NCI-H524 (cell line): Measurements from ENCODE around the gene WNT9A.

Source experiments
- DNase-seq, 2 experiments: peaks; one replicate each; lab custom pipeline; 2025; lab: John Stamatoyannopoulos, UW

The WNT9A gene

DNA sequence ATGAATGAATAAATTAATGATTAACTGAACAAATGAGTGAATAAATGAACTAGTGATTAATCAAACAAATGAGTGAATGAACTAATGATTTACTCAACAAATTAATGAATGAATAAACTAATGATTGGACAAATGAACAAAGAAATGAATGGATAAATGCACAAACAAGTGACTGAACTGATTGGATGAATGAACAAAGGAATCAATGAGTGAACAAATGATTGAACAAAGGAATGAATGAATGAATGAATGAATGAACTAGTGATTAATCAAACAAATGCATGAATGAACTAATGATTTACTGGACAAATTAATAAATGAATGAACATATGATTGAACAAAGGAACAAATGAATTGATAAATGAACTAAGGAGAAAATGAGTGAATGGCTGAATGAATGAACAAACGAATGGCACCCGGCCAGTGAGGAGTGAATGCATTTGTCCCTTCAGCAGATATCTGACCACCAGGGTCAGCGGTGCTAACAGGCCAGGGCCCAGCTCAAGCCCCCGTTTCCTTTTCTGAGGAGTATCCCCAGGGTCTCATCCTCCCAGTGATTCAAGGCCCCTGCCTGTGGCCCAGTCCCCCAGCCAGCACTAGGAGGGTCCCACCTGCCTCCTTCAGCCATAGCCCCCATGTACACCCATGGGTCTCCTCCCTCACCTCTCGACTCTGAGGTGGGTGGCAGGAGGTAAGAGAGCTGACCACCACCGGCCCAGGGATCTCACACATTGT, 49.9 kb downstream of the WNT9A start:
- no peak for DNase-seq

DNA sequence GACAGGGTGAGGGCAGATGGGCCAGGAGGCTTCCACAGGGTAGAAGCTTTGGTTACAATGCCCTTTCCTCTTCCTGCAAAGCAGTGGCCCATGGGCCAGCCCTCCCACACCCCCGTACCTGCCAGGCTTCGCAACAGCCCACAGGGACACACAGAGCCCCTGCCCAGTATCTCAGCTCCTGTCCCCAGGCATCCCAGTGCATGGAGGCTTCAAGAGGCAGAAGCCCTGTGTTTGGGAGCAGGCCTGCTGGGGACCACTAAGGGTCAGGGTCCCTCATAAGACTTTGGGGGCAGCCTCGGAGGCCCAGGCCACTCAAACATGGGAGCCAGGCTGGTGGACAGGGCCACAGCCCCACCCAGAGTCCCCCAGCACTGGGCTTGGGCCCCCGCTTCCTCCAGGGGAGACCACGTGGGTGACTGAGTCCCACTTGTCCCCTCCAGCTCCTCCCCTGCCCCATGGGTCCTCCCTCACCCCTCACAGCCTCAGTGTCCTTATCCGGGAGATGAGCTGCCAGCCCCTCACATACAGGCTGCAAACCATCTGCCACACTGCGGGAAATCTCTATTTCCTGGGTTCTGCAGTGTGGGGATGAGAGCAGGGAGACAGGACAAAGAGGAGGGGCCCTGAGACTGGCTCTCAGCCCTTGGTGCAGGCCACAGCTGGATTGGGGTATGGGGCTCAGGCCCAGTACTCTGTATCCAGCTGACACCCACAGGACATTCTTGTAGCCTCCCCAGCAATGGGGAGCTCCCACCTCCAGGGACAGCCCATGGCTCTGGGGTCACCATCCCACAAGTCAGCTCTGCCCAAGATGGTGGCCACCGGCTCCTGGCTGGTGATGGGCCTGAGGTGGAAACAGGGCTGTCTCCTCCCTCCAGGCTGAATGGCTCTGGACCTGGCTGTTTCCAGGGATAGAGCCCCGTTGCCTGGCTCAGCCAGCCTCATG, 50.7 kb downstream of the WNT9A start:
- no peak for DNase-seq

DNA sequence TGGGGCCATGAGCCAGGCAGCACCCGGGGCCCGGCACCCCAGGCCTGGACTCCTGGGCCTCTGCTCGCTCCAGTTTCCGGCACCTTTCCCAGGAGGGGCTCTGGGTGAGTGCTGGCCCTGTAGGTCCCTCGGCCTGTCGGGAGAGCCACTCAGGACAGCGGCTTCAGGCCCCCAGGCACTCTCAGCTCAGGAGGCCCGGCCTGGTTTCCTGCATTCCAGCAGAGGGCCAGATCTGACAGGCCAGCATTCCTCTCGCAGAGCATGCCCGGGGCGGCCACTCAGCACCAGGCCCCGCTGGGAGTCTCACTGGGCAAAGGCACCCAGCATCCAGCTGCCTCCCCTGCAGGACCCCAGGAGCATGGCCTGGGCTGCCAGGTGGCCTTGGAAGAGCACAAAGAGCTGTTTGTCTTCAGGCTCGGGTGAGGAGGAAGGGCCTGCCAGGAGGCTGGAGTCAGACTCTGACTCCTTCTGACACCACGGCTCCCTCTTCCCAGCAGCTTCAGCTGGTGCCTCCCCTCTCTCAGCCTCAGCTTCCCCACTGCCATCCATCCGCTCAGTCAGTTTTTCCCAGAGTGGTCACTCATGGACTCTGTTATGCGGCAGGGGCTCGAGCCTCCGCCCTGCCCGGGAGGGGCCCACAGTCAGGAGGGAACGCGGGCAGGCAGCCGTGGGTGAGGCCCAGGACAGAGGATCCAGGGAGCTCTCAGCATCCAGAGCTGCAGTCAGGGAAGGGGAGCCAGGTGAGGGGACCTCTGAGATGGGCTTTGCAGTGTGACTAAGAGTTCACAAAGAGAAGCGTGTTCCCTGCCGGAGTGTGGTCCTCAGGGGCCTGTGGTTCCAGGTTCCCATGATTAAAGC, 51.7 kb downstream of the WNT9A start:
- DNase-seq, result no peak

DNA sequence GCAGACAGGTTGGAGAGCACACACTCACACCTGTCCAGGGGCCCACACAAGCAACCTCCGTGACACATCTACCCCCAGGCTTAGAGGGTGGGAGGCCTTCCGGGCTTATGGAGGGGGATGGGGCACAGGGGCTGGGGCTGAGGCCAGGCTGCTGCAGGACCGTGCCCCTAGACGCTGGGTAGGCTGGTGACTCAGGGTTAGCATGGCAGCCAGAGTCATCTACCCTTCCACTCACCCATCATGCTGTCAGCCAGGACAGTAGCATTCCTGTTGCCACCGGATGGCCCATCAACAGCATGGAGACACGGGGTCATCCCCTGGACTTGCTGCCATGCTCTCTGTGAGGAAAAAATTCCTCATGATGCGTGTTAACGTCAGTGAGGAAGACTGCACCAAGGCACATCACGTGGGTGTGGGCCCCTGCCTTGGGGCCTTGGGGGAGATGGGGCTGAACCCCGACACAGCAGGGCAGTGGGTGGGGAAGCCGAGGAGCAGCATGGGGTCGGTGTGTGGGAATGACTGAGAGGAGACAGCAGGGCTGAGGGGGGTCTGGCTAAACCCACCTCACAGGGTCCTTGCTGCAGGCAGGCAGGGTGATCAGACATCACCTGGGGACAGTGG, 52.8 kb downstream of the WNT9A start:
- no peak for DNase-seq

DNA sequence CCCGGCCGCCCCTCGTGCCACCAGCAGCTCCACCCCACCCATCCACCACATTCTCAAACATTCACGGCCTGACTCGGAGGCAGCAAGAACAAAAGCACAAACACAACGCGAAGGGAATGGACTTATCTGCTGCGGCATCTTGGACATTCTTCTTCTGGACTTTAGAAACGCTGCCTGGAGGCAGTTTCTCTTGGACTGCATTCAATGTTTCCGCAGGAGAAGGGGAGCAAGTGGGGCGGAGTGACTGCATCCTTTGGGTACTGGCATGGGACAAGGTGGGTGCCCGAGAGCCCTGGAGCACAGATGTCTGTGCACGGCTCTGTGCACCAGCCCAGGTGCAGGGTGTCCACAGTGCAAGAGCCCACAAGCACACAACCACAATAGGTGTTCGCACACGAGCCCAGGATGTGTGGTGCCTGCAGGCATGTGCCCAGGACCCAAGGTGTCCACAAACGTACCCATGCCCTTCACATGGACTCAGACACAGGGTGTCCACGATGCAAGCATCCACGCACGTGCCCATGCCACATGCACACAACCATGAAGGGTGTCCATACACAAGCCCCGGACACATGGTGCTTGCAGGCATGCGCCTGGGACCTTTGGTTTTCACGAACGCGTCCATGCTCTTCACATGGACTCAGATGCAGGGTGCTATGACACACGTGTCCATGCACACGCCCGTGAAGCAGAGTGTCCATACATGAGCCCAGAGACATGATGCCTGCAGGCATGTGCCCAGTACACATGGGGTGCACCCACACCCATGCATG, 53.6 kb downstream of the WNT9A start:
- DNase-seq, result no peak

DNA sequence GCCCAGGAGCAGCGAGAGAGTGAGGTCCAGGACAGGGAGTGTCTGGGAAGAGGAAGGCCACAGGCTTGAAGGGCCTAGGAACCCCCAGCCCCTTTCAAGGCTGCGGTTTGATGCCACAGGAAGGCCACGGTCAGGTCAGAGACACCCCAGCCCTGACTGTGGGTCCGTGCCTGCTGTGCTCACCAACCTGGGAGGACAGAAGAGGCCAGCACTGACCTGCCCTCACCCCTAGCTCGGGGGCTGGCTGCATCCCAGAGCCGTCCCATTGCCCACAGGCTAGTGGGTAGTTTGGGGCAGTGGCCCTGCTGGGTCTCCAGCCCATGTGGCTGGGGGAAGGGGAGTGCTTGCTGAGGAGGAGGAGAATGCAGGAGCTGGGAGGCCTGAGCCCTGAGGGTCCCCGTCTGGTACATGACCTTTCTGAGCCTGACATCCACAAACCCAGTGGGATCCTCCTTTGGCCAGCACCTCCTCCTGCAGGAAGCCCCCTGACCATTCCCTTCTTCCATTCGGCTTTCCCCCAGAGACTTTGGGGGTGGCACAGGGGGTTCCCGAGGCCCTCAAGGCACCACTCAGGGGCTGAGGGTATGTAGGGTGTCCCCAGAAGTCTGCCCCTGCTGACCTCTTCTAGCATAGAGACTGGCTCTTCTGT, 54.3 kb downstream of the WNT9A start:
- DNase-seq, result no peak

DNA sequence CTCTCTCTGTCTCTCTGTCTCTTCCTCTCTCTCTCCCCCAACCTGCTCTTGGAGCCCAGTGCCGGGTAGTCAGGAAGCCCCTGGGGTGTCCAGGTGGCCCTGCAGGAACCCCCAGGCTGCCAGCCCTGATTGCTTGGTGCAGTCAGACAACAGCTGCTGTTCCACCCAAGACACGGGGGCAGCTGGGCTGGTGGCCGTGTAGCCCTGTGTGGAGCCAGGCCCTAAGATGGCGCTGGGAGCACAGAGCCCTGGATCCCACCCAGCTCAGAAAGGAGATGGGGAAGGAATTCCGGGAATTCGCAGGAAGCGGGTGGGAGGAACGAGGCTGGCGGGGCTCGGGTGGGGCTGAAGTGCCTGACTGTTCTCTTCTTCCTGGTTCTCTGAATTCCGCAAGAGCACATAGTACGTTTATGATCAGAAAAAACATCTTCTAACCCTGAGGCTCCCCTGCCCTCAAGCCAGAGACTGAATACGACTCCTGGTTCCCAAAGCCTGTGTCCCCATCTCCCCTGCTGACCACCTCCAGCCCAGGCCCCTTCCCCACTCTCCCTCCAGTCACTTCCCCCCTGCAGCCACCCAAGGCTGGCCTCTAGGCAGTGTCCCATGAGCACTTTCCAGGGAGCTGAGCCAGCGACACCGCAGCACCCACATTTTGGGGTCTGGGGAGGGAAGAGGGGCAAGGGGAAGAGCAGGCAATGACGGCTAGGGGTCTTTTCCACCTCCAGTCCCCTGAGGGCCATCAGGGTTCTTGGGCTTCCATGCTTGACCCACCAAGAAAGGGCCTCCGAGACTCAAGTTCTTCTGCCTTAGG, 55.0 kb downstream of the WNT9A start:
- DNase-seq, result no peak

DNA sequence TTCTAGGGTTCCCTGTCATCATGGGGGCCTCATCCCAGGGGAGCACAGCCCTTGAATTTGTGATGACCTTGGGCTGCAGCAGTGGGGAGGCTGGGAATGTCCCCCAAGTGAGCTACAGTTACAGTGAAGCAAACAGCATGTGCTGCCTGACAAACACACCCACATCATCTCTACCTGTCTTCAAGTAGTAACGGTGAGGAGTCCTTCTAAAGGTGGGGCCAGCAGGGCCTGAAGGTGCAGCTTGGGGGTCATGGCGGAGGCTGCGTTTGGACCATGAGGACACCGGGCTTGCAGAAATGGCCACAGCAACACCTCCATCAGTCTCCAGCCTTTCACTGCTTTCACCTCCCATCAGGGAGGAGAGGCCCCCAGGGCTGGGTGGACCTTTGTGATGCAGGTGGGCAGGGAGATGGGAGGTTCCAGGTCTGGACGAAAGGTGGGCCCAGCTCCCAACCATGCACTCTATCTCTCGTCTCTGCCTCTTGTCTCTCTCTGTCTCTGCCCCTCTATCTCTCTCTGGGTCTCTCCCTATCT, 55.7 kb downstream of the WNT9A start:
- no peak for DNase-seq

DNA sequence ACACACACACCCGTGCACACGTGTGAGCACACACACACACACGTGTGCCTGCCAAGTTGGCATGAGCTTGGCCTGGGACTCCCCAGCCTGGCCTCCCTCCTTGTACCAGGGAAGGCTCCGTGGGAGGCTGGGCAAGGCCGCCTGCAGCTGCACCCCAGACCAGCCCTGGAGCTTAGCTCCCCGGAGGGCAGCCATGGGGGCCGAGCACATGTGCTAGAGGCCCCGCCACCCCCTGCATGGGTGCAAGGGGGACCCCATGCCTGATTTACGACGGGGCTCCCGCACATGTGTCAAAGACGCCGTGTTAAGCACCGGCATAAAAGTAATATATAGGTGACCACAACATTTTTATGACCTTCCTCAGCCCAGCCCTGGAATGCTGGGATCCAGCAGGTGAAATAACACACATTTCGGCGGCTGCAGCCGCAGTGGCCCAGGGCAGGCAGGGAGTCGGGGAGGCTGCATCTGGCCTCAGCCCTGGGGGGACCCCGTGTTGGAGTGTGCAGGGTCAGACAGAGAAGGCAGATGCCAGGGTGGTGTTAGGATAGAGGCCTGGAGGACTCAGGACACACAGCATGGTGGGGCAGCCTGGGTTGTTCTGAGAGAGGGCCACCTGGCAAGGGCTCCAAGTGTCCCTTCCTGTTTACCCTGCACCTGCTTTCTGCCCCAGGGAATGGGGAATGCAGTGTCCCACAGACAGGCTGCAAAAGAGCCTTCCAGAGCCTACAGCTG, 56.3 kb downstream of the WNT9A start:
- no peak for DNase-seq

DNA sequence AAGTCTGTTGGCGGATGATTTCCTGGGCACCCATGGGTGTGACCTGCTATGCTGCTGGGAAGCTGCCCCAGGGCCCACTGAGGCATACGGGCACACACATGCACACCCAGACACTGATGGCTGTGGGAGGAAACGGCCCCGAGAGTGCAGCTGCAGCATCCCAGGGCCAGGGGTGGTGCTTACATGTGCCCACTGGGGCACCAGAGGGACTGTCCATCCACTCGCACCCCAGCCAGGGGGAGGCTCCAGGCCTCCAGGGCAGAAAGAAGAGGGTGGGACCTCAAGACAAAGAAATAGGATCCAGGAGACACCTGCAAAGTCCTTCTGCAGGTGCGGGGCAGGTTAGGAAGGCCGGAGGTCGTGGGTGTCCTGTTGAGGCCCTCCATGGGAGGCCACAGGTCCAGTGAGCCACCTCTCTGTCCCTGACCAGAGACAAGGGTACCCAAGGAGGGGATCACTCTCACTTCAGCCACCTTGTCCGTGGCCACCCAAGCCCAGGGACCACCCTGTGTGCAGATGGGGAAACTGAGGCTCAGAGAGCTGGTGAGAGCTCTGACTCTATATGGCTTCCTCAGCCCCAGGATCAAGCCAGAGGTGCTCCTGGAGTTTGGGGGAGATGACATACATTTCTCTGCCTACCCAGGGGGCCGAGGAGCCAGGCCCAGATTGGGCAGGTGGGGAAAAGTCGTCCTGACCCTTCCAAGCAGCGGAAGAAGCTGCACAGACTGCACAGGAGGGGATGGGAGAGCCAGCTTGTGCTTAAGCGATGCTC, 57.1 kb downstream of the WNT9A start:
- no peak for DNase-seq

DNA sequence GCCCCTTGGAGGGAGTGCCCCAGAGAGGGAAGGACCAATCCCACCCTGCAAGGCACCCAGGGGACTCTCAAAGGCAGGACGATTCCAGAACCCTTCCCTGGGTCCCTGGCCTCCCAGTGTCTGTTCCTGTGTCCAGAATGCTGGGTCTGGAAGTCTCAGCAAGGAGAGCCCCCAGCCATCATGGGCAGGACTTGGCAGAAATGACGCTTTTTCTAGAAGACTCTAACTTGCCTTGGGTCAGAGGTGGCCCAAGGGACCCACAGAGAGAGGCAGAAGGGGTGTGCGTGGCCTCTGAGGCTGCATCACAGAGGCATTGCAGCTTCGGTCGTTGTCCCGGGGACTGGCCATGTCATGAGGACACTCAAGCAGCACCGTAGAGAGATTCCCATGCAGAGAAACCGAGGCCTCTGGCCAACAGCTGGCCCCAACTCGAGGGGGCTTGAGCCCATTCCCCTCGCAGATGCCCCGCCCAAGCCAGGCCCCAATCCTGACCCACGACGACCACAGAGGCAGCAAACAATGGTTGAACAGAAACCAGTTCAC, 57.8 kb downstream of the WNT9A start:
- no peak for DNase-seq

DNA sequence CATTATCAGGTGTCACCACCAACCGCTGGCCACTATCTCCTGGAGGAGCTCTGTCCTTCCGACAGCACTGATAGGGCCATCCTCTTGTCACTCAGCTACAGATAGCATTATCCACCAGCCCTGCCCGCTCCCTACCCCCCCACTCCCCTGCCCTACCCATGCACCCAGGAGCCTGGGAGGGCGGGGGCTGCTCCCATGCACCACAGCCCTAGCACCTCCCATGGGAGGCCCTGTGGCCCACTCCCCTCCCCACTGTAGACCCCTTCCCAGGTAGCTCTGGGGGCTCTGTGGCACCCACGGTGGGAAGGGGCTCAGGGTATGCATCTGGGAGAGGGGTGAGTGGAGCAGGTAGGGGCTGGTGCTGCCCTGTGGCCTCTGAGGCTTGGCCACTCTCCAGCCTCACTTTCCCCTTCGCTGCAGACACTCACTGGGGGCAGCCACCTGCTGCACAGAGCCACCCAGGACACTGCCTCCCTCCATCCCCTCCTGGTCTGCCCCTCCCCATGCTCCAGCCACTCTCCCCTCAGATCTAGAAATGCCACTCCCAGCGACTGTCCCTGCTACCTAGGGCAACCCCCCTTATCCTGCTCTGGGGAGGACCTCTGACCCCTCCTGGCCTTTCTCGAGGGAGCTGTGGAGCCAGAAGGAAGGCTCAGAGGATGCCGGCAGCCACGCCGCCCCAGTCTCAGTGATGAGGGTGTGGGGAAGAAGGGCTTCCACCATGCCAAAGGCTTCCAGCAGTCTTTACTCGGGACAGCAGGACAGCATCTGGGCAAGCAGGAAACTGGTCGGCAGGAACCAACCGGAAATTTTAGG, 58.5 kb downstream of the WNT9A start:
- DNase-seq, result no peak

DNA sequence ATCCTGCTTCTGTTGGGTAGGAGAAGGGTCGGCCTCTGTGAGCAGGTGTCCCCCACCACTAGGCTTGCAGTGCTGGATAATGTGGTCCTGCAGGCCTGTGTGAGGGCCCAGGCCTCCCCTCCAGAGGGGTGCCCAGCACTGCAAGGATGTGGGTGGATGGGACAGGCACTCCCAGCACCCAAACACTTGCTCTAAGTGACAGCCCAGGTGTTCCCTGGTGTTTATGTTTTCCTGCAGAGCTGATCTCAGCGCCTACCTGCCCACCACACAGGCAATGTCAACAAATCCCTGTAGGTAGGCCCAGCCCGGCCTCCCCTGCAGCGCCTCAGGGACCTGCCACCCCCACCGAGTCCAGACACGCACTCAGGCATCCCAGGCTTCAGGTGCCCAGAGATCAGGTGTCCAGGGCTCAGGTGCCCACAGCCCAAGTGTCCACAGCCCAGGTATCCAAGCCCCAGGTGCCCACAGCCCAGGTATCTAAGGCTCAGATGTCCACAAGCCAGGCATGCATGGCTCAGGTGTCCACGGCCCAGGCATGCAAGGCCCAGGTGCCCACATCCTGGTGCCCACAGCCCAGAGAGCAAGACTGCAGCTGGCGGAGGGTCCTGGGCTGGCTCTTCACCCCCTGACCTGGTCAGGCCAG, 59.2 kb downstream of the WNT9A start:
- DNase-seq, result no peak

DNA sequence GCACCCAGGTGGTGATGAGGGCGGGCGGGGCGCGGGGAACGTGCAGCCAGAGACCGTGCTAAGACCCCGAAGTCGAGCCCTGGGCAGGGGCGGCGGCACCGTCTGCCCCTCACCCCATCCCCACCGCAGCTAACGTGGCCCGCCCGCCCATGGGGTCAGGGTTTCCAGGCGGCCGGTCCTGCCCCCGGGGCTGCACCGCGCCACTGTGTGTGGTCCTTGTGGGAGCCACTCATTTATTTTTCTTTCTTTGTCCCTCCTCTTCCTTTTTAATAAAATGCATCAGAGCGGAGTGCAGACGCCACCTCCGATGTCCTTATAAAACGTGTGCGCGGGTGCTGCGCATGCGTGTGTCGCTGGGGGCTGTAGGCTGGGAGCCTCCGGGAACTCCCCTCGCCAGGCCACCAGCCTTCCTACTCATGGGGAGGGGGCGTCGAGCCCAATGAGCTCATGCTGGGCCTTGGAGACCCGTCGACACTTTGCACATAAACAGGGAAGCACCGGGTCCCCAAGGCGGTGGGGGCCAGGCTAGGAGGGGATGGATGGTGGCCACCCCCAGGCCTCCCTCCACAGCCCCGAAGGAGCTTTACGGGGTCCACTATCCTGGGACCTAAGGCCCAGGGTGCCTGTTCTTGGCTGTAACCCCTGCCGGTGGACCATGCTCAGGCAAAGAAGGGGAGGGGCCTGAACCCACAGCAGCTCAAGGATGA, 59.9 kb downstream of the WNT9A start:
- DNase-seq, result no peak

DNA sequence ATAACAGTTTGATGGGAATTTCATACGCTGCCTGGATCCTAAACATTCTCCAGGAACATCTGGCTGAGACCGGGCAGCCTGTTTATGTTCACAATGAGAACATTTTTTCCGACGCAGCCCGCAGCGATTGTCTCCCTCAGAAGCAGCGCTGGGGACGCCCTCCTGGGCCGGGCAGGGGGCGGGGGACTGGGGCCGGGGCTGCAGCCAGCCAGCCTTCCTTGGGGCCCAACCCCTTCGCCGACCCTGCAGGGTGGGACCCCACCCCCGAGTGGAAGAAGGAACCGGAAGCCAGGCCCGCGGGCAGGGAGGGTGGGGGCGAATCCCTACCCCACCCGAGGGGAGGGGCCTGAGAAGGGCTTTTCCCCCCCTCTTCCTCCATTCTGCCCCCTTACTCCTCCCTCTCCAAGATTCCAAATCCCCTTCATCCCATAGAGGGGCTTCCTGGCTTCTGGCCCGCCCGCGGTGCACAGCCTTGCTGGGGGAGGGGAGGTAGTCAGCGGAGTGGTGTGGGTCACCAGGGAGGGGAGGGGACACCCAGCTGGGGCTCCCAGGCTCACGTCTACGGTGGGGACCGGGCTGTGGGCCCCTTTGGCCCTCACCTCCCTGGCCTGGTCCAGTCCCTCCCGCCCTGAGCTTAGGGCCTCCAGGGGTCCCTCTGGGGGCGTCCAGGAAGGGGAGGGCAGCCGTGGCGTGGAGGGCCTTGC, 60.6 kb downstream of the WNT9A start:
- no peak for DNase-seq
